Measurements from ENCODE around the gene TLE7.

Gene TLE7

GRCh38 chr16:71448274-71448866 lies 6.5 kb upstream of the TLE7 start:
- DNase-seq: no peak

- no peak for DNase-seq
These were observed 1.9 kb upstream of the TLE7 start for GRCh38 chr16:71443714-71444113.

- no peak for DNase-seq
These were observed 355 bp downstream of the TLE7 start for GRCh38 chr16:71441348-71442050.

DNA sequence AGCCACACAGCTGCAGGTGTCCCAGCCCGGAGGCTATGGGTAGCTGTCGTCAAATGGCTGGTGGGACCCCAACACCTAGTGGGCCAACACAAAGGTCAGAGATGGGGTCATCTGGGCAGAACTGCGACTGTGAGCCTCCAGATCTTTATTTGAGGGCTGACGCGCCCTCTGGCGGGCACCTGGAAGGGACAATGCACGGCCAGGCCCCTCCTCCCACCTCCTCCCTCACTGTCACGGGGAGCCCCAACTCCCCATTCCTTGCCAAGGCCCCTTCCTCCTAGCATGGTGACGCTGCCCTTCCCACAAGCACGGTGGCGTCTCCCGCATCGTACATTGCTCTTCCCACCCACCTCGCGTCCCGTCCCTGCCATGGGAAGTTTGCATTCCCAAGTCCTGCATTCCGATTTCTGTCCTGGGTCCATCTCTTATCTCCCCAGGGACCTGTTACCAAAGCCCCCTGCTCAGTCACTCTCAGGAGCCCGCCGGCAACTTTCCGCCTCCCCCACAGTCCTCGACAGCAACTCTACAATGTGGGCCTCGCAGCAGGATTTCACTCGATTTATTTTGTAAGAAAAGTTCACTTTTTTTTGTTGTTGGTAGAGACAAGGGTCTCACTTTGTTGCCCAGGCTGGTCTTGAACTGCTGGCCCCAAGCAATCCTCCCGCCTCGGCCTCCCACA lies 1.0 kb downstream of the TLE7 start:
- no peak for DNase-seq

DNA sequence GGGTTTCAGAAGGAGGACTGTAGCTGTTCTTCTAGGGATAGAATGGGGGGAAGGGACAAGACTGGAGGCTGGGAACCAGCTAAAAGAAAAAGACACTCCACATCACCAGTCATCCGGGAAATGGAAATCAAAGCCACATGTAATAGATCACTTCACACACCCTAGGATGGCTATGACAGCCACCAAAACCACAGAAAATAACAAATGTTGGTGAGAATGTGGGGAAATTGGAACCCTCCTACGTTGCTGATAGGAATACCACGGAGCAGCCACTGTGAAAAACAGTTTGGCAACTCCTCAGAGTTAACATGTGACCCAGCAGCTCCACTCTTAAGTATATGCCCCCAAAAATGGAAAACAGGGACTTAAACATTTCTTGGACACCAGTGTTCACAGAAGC lies 2.3 kb downstream of the TLE7 start:
- DNase-seq: no peak

DNA sequence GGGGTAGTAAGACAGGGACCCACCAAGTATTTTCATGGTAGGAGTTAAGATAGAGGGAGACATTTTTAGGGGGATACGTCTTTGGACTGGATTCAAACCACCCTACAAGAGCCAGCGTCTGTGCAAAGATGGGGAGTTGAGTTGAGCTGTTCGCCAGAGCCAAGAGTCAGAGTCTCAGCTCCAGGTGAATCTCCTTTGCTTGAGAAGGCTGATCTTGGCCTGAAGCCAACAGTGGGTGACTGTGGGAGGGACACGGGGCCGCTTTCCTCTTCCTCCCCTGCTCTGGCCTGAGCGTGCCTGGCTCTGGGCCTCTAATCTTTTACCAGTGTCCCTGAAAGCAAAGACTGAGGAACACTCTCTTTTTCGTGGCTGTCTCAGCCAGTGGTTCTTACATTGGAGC lies 5.4 kb downstream of the TLE7 start:
- DNase-seq: no peak

- DNase-seq: no peak
These were observed 8.9 kb downstream of the TLE7 start for GRCh38 chr16:71432906-71433305.

DNA sequence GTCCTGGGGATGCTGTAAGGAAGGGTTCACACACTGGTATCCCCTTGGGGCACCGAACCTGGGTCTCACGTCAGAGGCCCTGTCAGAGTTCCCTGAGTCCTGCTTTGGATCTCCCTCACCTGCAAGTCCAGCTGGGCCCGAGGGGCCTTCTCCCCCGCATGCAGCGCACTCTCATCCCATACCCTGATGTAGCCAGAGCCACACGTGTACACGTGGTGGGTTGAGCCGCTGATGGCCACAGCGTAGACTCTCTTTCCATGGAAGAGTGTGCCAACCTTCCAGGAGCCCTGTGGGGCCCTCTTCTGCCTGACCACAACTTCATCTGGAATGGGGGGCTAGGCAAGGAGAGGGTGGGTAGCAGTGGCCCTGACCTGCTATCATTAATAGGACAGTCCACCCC lies 9.9 kb downstream of the TLE7 start:
- no peak for DNase-seq

DNA sequence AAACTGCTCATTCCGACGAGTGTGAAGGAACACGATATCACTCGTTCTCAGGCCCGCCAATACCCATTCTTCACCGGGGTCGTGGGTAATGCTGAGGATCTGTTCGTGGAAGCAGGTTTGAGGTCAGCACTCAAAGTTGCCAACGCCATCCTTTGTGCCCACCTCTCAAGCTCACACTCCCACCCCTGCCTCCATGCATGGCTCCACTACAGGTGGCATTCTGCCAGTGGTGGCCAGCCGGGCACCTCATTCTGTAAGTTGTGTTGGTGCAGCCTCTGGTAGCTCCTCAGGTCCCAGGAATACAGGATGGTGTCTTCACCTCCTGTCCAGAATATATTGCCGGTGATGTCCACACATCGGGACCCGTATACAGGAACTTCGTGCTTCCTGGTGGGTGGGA lies 10.7 kb downstream of the TLE7 start:
- no peak for DNase-seq

- no peak for DNase-seq
These were observed 11.1 kb downstream of the TLE7 start for GRCh38 chr16:71430744-71431143.

- no peak for DNase-seq
These were observed 12.3 kb downstream of the TLE7 start for GRCh38 chr16:71429581-71429980.

DNA sequence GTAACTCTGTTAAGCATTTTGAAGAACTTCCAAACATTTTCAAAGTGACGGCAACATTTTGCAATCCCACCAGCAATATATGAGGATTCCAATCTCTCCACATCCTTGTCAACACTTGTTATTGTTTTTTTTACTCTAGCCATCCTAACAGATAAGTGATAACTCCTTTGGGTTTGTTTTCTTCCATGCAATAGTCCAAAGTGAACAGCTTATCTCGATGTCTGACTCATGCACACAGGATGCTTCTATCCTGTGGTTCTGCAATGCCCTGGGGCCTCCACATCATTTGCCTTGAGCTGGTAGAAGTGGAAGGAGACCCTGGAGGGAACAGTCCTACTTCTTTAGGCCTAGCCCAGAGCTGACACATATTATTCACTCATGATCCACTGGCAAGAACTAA lies 13.0 kb downstream of the TLE7 start:
- DNase-seq: peak; percentile 59

- DNase-seq: no peak
These were observed 13.5 kb downstream of the TLE7 start for GRCh38 chr16:71428385-71428784.

DNA sequence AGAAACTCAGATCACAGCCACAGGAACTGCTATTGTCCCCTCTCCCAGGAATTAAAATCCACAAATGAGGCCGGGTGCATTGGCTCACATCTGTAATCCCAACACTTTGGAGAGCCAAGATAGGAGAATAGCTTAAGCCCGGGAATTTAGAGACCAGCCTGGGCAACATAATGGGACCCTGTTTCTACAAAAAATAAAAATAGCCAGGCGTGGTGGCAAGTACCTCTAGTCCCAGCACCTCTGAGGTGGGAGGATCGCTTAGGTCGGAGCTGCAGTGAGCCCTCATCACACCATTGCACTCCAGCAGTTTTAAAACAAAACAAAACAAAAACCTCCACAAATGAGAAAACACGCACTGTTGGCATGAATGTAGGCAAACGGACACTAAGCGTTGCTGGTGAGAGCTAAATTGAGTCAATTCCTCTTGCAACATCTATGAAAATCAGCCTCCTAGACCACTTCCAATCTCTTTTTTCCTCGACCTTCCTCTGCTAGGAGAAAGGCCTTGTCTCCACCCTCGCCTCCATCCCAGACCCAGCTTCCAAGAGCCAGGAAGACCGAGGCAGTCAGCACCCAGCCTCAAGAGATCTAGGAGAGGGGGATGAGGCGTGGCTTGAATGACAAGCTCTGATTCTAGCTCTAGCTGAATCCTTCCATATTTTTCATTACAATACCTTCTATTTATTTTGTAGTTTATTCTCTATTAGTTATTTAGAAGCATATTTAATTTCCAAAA lies 14.8 kb downstream of the TLE7 start:
- no peak for DNase-seq

- DNase-seq: no peak
These were observed 15.6 kb downstream of the TLE7 start for GRCh38 chr16:71426069-71426879.

DNA sequence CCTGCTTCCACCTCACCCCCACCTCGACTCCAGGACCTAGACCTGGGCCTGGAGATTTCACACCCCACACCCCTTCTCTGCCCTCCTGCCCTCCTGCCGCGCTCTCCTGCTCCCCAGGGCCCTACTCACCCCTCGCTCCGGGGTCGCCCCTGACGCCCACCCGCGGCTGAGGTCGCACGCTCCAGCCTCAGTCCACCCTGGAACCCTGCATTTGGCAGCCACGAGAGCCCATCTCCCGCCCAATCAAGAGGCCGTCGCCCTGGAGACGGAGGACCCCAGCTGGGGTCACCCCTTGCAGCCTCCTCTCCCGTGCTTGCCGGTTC lies 16.1 kb downstream of the TLE7 start:
- no peak for DNase-seq

GRCh38 chr16:71424626-71425025 lies 17.2 kb downstream of the TLE7 start:
- DNase-seq: no peak

DNA sequence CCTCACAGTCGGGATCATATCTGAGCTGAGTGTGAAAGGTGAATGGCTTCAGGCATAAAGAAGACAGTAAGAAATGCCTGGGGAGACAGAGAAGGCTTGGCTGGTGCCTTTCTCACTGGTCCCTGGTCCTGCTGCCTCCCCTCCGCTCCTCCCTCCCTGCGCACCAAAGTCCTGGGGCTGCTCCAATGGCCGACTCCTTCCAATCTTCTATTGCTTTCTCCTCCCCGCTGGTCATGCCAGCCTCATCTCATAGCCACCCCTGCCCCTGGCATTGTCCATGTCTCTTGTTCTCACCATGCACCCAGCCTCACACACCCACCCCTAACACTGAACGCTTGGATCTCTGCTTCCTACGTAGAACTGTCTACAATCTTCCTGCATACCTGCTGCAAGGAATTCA lies 18.0 kb downstream of the TLE7 start:
- DNase-seq: no peak

- DNase-seq: no peak
These were observed 18.8 kb downstream of the TLE7 start for GRCh38 chr16:71423016-71423415.

GRCh38 chr16:71421911-71422310 lies 19.9 kb downstream of the TLE7 start:
- DNase-seq: no peak

GRCh38 chr16:71414038-71414437 lies 27.8 kb downstream of the TLE7 start:
- no peak for DNase-seq

- DNase-seq: no peak
These were observed 28.5 kb downstream of the TLE7 start for GRCh38 chr16:71413341-71413740.
